Neural crest cell (in vitro differentiated cells): ENCODE measurements around the gene CBR3. TPM values are rescaled to one million over a fixed set of nuclear protein-coding genes. Genes with fewer than 3 reads are reported as not detected.

Source experiments
- DNase-seq: peaks from one replicate; pipeline ENCODE4 v3.0.0; 2021; ENCODE audit warnings: low read depth, mixed read lengths, low spot score
- H3K27ac Mint-ChIP-seq: one replicate; pipeline ENCODE4 v1.8.0; 2021; ENCODE audit warnings: mild to moderate bottlenecking, mixed read lengths; ENCODE audit not compliant: unreplicated experiment
- H3K27me3 Mint-ChIP-seq: 2 replicates; pipeline ENCODE4 v1.8.0; 2021; ENCODE audit warnings: low read depth, mild to moderate bottlenecking, mixed read lengths
- H3K36me3 Mint-ChIP-seq: 2 replicates; pipeline ENCODE4 v1.8.0; 2021; ENCODE audit warnings: low read depth, mild to moderate bottlenecking, mixed read lengths
- H3K4me1 Mint-ChIP-seq: 2 replicates; pipeline ENCODE4 v1.8.0; 2021; ENCODE audit warnings: mixed read lengths
- H3K4me3 Mint-ChIP-seq: one replicate; pipeline ENCODE4 v1.8.0; 2021; ENCODE audit warnings: mild to moderate bottlenecking, mixed read lengths
- H3K9me3 Mint-ChIP-seq: 2 replicates; pipeline ENCODE4 v1.8.0; 2021; ENCODE audit warnings: mixed read lengths
- CTCF ChIP-seq: fragments of 200-600 bp; sonication (generic); conservative IDR thresholded peaks from 2 replicates; pipeline ENCODE4 v1.5.0; 2021; ENCODE audit warnings: antibody characterized with exemption, mild to moderate bottlenecking
- total RNA-seq: library from RNA; stranded (reverse); gene quantifications from 2 replicates; pipeline ENCODE4 v1.2.1, GENCODE V29; 2021

The CBR3 gene
- total RNA-seq, 1 donor from 2014 or later: 2.8 TPM

- DNase-seq: no peak
- H3K27me3 Mint-ChIP-seq: no peaks in the 10 kb centered on the region
- H3K9me3 Mint-ChIP-seq: no peaks in the 10 kb centered on the region
- TF ChIP-seq CTCF: no peak
- H3K36me3 Mint-ChIP-seq: peaks cover 7% of the 10 kb centered on the region
- no peak overlapping the region for H3K4me3 Mint-ChIP-seq
- H3K4me1 Mint-ChIP-seq: no peaks in the 10 kb centered on the region
- no peak overlapping the region for H3K27ac Mint-ChIP-seq
These were observed 59.1 kb downstream of the CBR3 start for GRCh38 chr21:36194024-36194423.

- no peak for DNase-seq
- Mint-ChIP-seq H3K27ac (no peak overlapping the region), H3K27me3 (no peaks in the 10 kb centered on the region), H3K9me3 (no peaks in the 10 kb centered on the region), H3K36me3 (peaks cover 11% of the 10 kb centered on the region), H3K4me1 (no peaks in the 10 kb centered on the region), H3K4me3 (no peak overlapping the region)
- no peak for TF ChIP-seq CTCF
These were observed 60.7 kb downstream of the CBR3 start for GRCh38 chr21:36195613-36196012.

Other genes starting within 250 kb of the CBR3 start
- gene SETD4, start 74.6 kb upstream of the CBR3 start, total RNA-seq: 26.0 and 28.4 TPM in 2 replicates
- gene CBR1, start 65.1 kb upstream of the CBR3 start, total RNA-seq: 2.1 and 2.4 TPM in 2 replicates
- gene DOP1B, start 21.7 kb downstream of the CBR3 start, total RNA-seq: 13.5 and 14.5 TPM in 2 replicates
- 24.5 and 26.1 TPM in 2 replicates for gene MORC3, start 185.1 kb downstream of the CBR3 start, total RNA-seq